ENCODE data around the gene CYP2W1. TPM values are rescaled to one million over a fixed set of nuclear protein-coding genes. Genes with fewer than 3 reads are reported as not detected.

The CYP2W1 gene
- total RNA-seq, 1 donor from 2014 or later = not detected

DNA sequence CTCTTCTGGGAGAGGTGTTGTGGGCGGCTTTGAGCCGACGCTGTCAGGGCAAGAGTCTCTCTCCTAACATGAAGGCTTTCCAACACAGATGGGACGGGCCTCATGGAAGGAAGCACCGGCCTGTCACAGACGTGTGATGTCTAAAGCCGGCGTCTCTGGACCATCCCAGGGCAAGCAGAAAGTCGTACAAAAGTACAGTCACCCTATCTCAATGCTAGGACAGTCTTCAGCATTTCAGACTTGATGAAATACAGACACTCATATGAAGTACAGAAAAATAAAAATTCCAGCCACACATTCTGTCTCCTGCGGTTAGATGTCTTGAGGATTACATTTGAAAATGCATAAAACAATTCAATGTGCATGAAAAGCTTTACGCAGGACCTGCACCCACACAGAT is 30.6 kb downstream of the CYP2W1 start:
- Mint-ChIP-seq H3K9me3 (no peaks in the 10 kb centered on the region), H3K4me1 (peaks cover 10% of the 10 kb centered on the region), H3K36me3 (peaks cover 9% of the 10 kb centered on the region), H3K27ac (peak overlapping the region; percentile 72), H3K4me3 (no peak overlapping the region), H3K27me3 (ENCODE audit: insufficient read depth, low read depth) (peaks cover 3% of the 10 kb centered on the region)
- DNase-seq (ENCODE audit: low spot score) = no peak
- Histone ChIP-seq H3K27me3 (no peaks in the 10 kb centered on the region), H3K4me3 (no peak overlapping the region), H3K36me3 (no peaks in the 10 kb centered on the region), H3K4me1 (peaks cover 5% of the 10 kb centered on the region), H3F3A (ENCODE audit: low read depth) (no peaks in the 10 kb centered on the region), H4K20me1 (ENCODE audit: low read depth) (peaks cover 43% of the 10 kb centered on the region), H3K79me2 (ENCODE audit: low read depth) (no peaks in the 10 kb centered on the region), H2AFZ (replicated peaks) (no peak overlapping the region), H3K4me2 (no peak overlapping the region), H3K27ac (no peak overlapping the region), H3K9ac (peak overlapping the region; percentile 47), H3K9me3 (ENCODE audit: low read depth) (no peaks in the 10 kb centered on the region)
- TF ChIP-seq, protein P1, sequence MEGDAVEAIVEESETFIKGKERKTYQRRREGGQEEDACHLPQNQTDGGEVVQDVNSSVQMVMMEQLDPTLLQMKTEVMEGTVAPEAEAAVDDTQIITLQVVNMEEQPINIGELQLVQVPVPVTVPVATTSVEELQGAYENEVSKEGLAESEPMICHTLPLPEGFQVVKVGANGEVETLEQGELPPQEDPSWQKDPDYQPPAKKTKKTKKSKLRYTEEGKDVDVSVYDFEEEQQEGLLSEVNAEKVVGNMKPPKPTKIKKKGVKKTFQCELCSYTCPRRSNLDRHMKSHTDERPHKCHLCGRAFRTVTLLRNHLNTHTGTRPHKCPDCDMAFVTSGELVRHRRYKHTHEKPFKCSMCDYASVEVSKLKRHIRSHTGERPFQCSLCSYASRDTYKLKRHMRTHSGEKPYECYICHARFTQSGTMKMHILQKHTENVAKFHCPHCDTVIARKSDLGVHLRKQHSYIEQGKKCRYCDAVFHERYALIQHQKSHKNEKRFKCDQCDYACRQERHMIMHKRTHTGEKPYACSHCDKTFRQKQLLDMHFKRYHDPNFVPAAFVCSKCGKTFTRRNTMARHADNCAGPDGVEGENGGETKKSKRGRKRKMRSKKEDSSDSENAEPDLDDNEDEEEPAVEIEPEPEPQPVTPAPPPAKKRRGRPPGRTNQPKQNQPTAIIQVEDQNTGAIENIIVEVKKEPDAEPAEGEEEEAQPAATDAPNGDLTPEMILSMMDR (IDR thresholded peaks at IDR 0.05) = no peak
- TF ChIP-seq EZH2phosphoT487 (IDR thresholded peaks at IDR 0.05) (no peak), EZH2 (IDR thresholded peaks at IDR 0.05) (no peak)

DNA sequence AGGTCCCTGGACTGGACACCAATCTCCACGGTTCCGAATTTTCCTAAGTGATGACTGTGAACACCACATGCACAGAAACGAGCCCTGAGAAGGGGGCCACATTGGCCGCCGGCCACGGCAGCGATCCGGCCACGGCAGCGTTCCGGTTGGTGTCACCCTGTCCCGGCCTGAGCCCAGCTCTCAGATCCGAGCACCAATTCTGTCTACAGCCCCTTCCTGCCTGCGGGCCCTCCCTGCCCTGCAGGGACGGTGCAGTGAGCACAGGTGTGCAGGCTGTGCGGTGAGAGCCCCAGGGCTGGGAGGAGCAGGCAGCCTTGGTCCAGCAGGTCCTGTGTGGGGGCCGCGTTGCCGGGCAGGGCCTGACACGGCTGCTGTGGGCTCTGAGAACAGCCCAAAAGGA is 31.7 kb downstream of the CYP2W1 start:
- no peaks in the 10 kb centered on the region for H3K27me3 ChIP-seq
- H3K4me3 ChIP-seq = no peak overlapping the region
- H3K9ac ChIP-seq = no peak overlapping the region
- H3K36me3 Mint-ChIP-seq = peaks cover 6% of the 10 kb centered on the region
- peaks cover 5% of the 10 kb centered on the region for H3K4me1 ChIP-seq
- no peaks in the 10 kb centered on the region for H3K9me3 Mint-ChIP-seq
- no peak overlapping the region for H3K4me3 Mint-ChIP-seq
- H3K27ac ChIP-seq = no peak overlapping the region
- TF ChIP-seq EZH2 (IDR thresholded peaks at IDR 0.05) (no peak), EZH2phosphoT487 (IDR thresholded peaks at IDR 0.05) (no peak)
- TF ChIP-seq, protein P1 (IDR thresholded peaks at IDR 0.05) = no peak
- H2AFZ ChIP-seq (replicated peaks) = no peak overlapping the region
- no peaks in the 10 kb centered on the region for H3K36me3 ChIP-seq
- H3K9me3 ChIP-seq (ENCODE audit: low read depth) = no peaks in the 10 kb centered on the region
- no peaks in the 10 kb centered on the region for H3F3A ChIP-seq (ENCODE audit: low read depth)
- no peak for DNase-seq (ENCODE audit: low spot score)
- no peak overlapping the region for H3K4me2 ChIP-seq
- H3K4me1 Mint-ChIP-seq = peaks cover 10% of the 10 kb centered on the region
- H3K79me2 ChIP-seq (ENCODE audit: low read depth) = no peaks in the 10 kb centered on the region
- H3K27ac Mint-ChIP-seq = no peak overlapping the region
- peaks cover 2% of the 10 kb centered on the region for H3K27me3 Mint-ChIP-seq (ENCODE audit: insufficient read depth, low read depth)
- H4K20me1 ChIP-seq (ENCODE audit: low read depth) = peaks cover 47% of the 10 kb centered on the region

DNA sequence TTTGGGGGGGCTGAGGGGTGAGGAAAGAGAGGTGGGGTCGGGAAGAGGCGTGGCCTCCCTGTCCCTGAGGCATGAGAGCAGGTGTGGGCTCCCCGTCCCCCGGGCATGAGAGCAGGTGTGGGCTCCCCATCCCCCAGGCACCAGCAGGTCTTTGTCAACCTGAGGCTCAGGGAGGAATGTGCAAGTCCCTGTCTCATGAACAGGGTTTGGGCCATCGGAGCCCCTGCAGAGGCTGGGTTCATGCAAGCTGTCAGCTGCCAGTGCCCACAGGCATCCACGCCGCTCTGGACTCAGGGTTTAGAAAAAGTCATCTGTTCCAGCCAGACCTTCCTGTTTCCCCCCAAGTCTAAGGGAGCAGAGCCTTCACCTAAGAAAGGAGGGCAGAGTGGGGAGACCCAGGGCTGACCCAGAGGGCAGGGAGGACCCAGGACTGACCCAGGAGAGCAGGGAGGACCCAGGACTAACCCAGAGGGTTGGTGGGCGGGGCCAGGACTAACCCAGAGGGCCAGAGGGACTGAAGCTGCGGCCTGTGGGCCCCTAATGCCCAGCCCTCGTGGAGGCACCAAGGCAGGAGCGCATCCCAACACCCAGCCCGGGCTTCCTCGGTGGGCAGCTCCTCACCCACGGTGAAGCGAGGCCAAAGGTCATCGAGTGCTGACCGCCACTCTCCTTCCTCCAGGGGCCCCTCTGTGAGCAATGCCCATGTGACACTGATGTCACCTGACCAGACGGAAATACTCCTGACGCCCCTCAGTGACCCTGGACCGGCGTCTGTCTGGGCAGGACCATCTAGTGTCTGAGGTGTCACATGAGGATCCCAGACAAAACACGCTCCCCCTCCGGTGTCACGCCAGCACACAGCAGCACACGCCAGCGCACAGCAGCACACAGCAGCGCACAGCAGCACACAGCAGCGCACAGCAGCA is 32.5 kb downstream of the CYP2W1 start:
- Histone ChIP-seq H3K4me2 (no peak overlapping the region), H3K4me3 (no peak overlapping the region), H3K79me2 (ENCODE audit: low read depth) (peaks cover 2% of the 10 kb centered on the region), H2AFZ (replicated peaks) (no peak overlapping the region), H3K27me3 (no peaks in the 10 kb centered on the region), H3K36me3 (no peaks in the 10 kb centered on the region), H3K9ac (no peak overlapping the region), H3K9me3 (ENCODE audit: low read depth) (no peaks in the 10 kb centered on the region), H4K20me1 (ENCODE audit: low read depth) (peaks cover 47% of the 10 kb centered on the region), H3K4me1 (peaks cover 5% of the 10 kb centered on the region), H3K27ac (no peak overlapping the region), H3F3A (ENCODE audit: low read depth) (no peaks in the 10 kb centered on the region)
- no peak for DNase-seq (ENCODE audit: low spot score)
- Mint-ChIP-seq H3K27me3 (ENCODE audit: insufficient read depth, low read depth) (peaks cover 2% of the 10 kb centered on the region), H3K9me3 (no peaks in the 10 kb centered on the region), H3K27ac (no peak overlapping the region), H3K4me1 (peaks cover 10% of the 10 kb centered on the region), H3K4me3 (no peak overlapping the region), H3K36me3 (peaks cover 6% of the 10 kb centered on the region)
- TF ChIP-seq, protein P1 (IDR thresholded peaks at IDR 0.05) = no peak
- no peak for TF ChIP-seq EZH2phosphoT487 (IDR thresholded peaks at IDR 0.05)
